Prostate gland (tissue), 2 donors: ENCODE measurements around the gene HSPG2. TPM values are rescaled to one million over a fixed set of nuclear protein-coding genes. Genes with fewer than 3 reads are reported as not detected.
"Not testable (repeated sequence)": the region's sequence is repeated elsewhere in the genome, so short reads cannot be mapped to it uniquely, and the experiment has no call there.

Source experiments
- DNase-seq: peaks from one replicate; pipeline ENCODE4 v3.0.0-alpha.2; 2019; ENCODE audit warnings: low spot score
- H3K27ac ChIP-seq, 2 donors: fragments of 200-600 bp; sonication (generic); 2 replicates each; pipeline ENCODE4 v1.5.1; 2017 to 2019
- H3K27me3 ChIP-seq: fragments of 200-600 bp; sonication (generic); replicated peaks from 2 replicates; pipeline ENCODE4 v1.5.1; 2019; ENCODE audit not compliant: insufficient read depth
- H3K36me3 ChIP-seq, 2 donors: fragments of 200-600 bp; sonication (generic); 1 replicate in 1 of 2; 2 replicates in 1 of 2; pipeline versions ENCODE4 v1.5.1 to v1.8.1; 2017 to 2019
- H3K4me1 ChIP-seq: fragments of 200-600 bp; sonication (generic); replicated peaks from 2 replicates; pipeline ENCODE4 v1.5.1; 2019
- H3K4me3 ChIP-seq, 2 donors: fragments of 200-600 bp; sonication (generic); 2 replicates each; pipeline ENCODE4 v1.5.1; 2017 to 2019
- H3K9me3 ChIP-seq: fragments of 200-600 bp; sonication (generic); 2 replicates; pipeline ENCODE4 v1.5.1; 2017
- POLR2A ChIP-seq: fragments of 450-650 bp; IDR thresholded peaks from one replicate; pipeline ENCODE4 v1.6.1; 2016; ENCODE audit warnings: antibody characterized with exemption, mild to moderate bottlenecking
- POLR2AphosphoS5 ChIP-seq: sonication (generic); formaldehyde crosslinking; IDR thresholded peaks from one replicate; pipeline ENCODE4 v1.6.1; 2017; ENCODE audit warnings: antibody characterized with exemption
- WGBS: methylation state at CpG from one replicate; pipeline ENCODE4 v1.1.5; 2018; 5-methylcytosine and 5-hydroxymethylcytosine counted together
- intact Hi-C: fragments of 100-400 bp; cut with DNase I; formaldehyde crosslinking; loops from one replicate; pipeline ENCODE4 v1.14.2; 2022
- total RNA-seq, 2 donors: library from RNA; depleted of rRNA; stranded (reverse); fragments of >200 nt; gene quantifications; one replicate each; pipeline ENCODE4 v1.1.0, GENCODE V29; 2016
- TF ChIP-seq, protein P1 (sequence below), 4 experiments: fragments of 200-600 bp in 2 of 4; fragments of 450-650 bp in 2 of 4; sonication (generic) in 2 of 4; IDR thresholded peaks; 1 replicate in 3 of 4; 2 replicates in 1 of 4; pipeline ENCODE4 v1.5.1; 2016 to 2019; ENCODE audit warnings: antibody characterized with exemption in 4 of 4, mild to moderate bottlenecking in 2 of 4, moderate library complexity in 2 of 4

HSPG2 gene
- total RNA-seq, 2 donors from 2014 or later, result 135 to 257 TPM

DNA sequence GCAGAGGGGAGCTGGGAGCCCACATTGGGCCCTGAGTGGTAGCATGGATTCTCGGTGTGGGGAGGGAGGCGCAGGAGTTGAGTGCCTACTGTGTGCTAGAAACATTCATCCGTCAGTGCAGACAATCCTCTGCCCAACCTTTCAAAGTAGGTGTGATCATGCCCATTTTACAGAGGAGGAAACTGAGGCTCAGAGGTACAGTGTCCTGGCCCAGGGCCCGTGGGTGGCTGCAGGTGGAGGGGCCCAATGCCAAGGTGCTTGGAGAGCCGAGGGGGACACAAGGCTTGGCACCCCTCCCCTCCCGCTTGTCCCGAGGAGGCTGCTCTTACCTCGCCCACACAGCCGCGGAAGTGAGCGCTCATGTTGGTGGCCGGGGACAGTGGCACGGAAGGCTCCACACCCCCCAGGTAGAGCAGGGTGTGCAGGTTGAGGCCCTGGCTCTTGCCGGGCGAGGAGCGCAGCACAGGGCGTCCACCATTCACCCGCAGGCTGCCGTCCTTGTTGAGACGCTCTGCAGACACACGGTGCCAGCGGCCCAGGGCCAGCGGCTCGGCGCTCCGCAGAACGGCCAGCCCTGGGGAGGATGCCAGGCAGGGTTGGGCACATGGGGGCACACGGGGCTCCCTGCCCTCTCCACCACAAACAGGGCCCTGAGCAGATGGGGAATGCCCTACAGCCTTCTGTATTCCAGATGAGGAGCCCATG, 108.5 kb downstream of the HSPG2 start:
- no peaks in the 10 kb centered on the region for H3K9me3 ChIP-seq
- H3K36me3 ChIP-seq, result peaks cover 5 to 25% of the 10 kb centered on the region in 2 donors
- DNase-seq, result no peak
- H3K4me3 ChIP-seq, result no peak overlapping the region
- H3K27me3 ChIP-seq, result no peaks in the 10 kb centered on the region
- H3K4me1 ChIP-seq, result no peaks in the 10 kb centered on the region
- intact Hi-C loops, result no loop called here
- TF ChIP-seq POLR2AphosphoS5 (no peak), POLR2A (no peak)
- TF ChIP-seq, protein P1, sequence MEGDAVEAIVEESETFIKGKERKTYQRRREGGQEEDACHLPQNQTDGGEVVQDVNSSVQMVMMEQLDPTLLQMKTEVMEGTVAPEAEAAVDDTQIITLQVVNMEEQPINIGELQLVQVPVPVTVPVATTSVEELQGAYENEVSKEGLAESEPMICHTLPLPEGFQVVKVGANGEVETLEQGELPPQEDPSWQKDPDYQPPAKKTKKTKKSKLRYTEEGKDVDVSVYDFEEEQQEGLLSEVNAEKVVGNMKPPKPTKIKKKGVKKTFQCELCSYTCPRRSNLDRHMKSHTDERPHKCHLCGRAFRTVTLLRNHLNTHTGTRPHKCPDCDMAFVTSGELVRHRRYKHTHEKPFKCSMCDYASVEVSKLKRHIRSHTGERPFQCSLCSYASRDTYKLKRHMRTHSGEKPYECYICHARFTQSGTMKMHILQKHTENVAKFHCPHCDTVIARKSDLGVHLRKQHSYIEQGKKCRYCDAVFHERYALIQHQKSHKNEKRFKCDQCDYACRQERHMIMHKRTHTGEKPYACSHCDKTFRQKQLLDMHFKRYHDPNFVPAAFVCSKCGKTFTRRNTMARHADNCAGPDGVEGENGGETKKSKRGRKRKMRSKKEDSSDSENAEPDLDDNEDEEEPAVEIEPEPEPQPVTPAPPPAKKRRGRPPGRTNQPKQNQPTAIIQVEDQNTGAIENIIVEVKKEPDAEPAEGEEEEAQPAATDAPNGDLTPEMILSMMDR (IDR thresholded peaks at IDR 0.05), result no peak
- WGBS, result 95% methylated on average over 20 of the region's 28 CpGs
- no peak overlapping the region for H3K27ac ChIP-seq

DNA sequence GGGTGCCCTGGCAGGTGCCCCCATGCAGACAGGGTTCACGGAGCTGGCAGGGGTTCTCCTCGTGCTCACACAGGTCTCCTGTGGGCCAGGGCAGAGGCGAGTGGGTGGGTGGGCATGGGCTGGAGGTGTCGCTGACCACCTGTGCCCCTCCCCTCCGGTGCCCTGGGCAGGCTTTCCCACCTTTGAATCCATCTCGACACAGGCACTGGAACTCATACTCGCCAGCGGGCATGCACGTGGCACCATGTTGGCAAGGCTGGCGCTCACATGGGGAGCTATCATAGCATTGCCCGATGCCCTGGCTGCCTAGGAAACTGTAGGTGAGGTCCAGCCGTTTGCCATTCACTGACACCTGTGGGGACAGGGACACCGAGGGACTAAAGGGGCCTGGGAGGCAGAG, 109.0 kb downstream of the HSPG2 start:
- H3K36me3 ChIP-seq, result peaks cover 5 to 19% of the 10 kb centered on the region in 2 donors
- TF ChIP-seq POLR2AphosphoS5 (no peak), POLR2A (no peak)
- TF ChIP-seq, protein P1 (IDR thresholded peaks at IDR 0.05), result no peak
- WGBS, result 91% methylated on average over 13 of the region's 13 CpGs
- intact Hi-C loops, result no loop called here
- DNase-seq, result no peak
- no peaks in the 10 kb centered on the region for H3K27me3 ChIP-seq
- no peak overlapping the region for H3K4me3 ChIP-seq
- no peaks in the 10 kb centered on the region for H3K4me1 ChIP-seq
- no peaks in the 10 kb centered on the region for H3K9me3 ChIP-seq
- H3K27ac ChIP-seq, result no peak overlapping the region

DNA sequence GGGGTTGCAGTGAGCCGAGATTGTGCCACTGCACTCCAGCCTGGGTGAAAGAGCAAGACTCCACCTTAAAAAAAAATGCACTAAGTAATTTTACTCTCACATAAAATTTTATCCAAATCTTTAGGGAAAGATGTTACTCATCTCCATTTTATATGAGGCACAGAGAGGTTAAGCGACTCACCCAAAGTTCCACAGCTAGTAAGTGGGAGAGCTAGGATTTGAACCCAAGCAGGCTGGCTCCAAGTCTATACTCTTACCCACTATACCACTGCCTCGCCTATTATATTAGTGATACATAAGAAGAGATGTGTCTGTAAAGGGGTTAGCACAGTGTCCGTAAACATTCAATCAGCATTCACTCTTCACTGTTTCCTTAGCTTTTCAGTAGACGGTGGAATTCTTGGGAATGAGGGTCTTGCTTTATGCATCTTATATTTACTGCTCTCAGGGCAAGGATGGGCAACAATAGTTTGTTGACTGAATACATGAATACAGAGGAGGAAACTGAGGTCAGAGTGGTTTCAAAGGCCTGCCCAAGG, 109.9 kb downstream of the HSPG2 start:
- no peaks in the 10 kb centered on the region for H3K27me3 ChIP-seq
- H3K36me3 ChIP-seq, result peaks cover 5 to 18% of the 10 kb centered on the region in 2 donors
- no peak overlapping the region for H3K4me3 ChIP-seq
- TF ChIP-seq POLR2A (no peak), POLR2AphosphoS5 (no peak)
- TF ChIP-seq, protein P1 (IDR thresholded peaks at IDR 0.05), result no peak
- intact Hi-C loops, result no loop called here
- no peaks in the 10 kb centered on the region for H3K9me3 ChIP-seq
- DNase-seq, result no peak
- WGBS, result 97% methylated on average over 5 of the region's 5 CpGs
- H3K27ac ChIP-seq, result no peak overlapping the region
- H3K4me1 ChIP-seq, result no peaks in the 10 kb centered on the region

DNA sequence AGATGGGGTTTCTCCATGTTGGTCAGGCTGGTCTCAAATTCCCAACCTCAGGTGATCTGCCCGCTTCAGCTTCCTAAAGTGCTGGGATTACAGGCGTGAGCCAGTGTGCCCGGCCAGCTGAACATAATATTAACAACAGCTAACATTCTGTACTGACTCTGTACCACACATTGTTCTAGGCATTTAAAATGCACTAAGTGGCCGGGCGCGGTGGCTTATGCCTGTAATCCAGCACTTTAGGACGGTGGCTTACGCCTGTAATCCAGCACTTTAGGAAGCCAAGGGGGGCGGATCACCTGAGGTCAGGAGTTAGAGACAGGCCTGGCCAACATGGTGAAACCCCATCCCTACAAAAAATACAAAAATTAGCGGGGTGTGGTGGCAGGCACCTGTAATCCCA, 110.4 kb downstream of the HSPG2 start:
- H3K36me3 ChIP-seq, result peaks cover 5 to 18% of the 10 kb centered on the region in 2 donors
- WGBS, result 96% methylated on average over 10 of the region's 10 CpGs
- H3K4me3 ChIP-seq, H3K27ac ChIP-seq, H3K27me3 ChIP-seq, DNase-seq, H3K9me3 ChIP-seq, intact Hi-C loops, H3K4me1 ChIP-seq: not testable (repeated sequence)

DNA sequence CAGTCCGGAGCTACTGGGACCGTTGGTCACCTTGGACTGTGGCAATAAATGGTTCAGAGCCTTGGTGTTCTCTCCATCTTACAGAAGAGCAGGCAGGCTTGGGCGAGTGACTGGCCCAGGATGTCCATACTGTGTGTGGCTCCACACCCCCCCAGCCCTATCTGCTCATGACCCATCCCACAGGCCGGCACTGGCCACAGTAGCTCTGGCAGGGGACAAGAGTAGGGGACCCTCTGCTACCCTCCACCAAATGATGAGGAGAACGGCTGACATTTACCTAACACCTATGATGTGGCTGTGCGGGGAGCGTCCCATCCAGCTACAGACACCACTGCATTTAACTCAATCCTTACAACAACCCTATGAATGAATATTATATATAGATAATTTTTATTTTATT, 111.7 kb downstream of the HSPG2 start:
- no peaks in the 10 kb centered on the region for H3K9me3 ChIP-seq
- H3K4me1 ChIP-seq, result no peaks in the 10 kb centered on the region
- DNase-seq, result no peak
- H3K27ac ChIP-seq, result no peak overlapping the region
- 92% methylated on average over 7 of the region's 7 CpGs for WGBS
- intact Hi-C loops, result no loop called here
- no peak for TF ChIP-seq POLR2AphosphoS5
- no peak overlapping the region for H3K4me3 ChIP-seq
- no peaks in the 10 kb centered on the region for H3K27me3 ChIP-seq
- H3K36me3 ChIP-seq, result peaks cover 5 to 18% of the 10 kb centered on the region in 2 donors

DNA sequence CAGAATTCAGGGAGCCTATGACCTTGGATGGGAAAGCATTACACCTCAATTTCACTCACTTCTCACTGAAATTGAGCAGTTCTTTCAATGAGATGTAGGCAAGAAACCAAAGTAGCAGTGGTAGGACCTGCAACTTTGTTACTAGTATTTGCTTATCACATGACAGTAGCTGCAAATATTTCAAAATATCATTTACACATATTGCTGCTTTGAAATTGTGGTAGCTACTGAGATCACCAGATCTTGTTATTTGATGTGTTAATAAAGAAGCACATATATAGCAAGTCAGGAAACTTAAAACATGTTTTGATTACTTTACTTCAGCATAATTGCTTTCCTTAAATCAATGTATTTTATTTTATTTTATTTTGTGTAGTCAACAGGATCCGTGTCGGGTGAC, 112.2 kb downstream of the HSPG2 start:
- Histone ChIP-seq H3K4me3 (no peak overlapping the region), H3K9me3 (no peaks in the 10 kb centered on the region), H3K27me3 (no peaks in the 10 kb centered on the region), H3K36me3 (peaks cover 5 to 18% of the 10 kb centered on the region in 2 donors), H3K4me1 (no peaks in the 10 kb centered on the region), H3K27ac (no peak overlapping the region)
- TF ChIP-seq POLR2AphosphoS5 (no peak), POLR2A (no peak)
- TF ChIP-seq, protein P1 (IDR thresholded peaks at IDR 0.05), result no peak
- no peak for DNase-seq
- WGBS, result 94% methylated on average over 2 of the region's 2 CpGs
- intact Hi-C loops, result no loop called here
